GM21360 (cell line): ENCODE measurements around the gene CFAP74.

ENCODE experiments used
- ATAC-seq: cut with Tn5 transposase; IDR thresholded peaks from one replicate; pipeline ENCODE4 v1.9.1; 2021; ENCODE audit warnings: mild to moderate bottlenecking, moderate library complexity; ENCODE audit not compliant: unreplicated experiment

Gene CFAP74

GRCh38 chr1:2019571-2020309 lies 16.2 kb upstream of the CFAP74 start:
- ATAC-seq: no peak

- ATAC-seq: no peak
These were observed 15.6 kb upstream of the CFAP74 start, which contains the start of gene GABRD for GRCh38 chr1:2019172-2019543. Gene GABRD (plus strand): TSS chr1:2019345. CDS start chr1:2019424, 79 bp downstream.

GRCh38 chr1:2018217-2019171 lies 14.9 kb upstream of the CFAP74 start:
- no peak for ATAC-seq

GRCh38 chr1:2016123-2016522 lies 12.5 kb upstream of the CFAP74 start:
- ATAC-seq: no peak

GRCh38 chr1:2014741-2015735 lies 11.5 kb upstream of the CFAP74 start:
- no peak for ATAC-seq

GRCh38 chr1:2014181-2014580 lies 10.6 kb upstream of the CFAP74 start:
- no peak for ATAC-seq

- no peak for ATAC-seq
These were observed 5.8 kb upstream of the CFAP74 start for GRCh38 chr1:2009101-2010053.

GRCh38 chr1:2004856-2005255 lies 1.3 kb upstream of the CFAP74 start:
- ATAC-seq: no peak

GRCh38 chr1:2001773-2002411 lies 1.7 kb downstream of the CFAP74 start:
- no peak for ATAC-seq

- ATAC-seq: no peak
These were observed 2.7 kb downstream of the CFAP74 start for GRCh38 chr1:2000850-2001249.

- ATAC-seq: no peak
These were observed 3.2 kb downstream of the CFAP74 start for GRCh38 chr1:2000432-2000831.

GRCh38 chr1:1997576-1997975 lies 6.0 kb downstream of the CFAP74 start:
- no peak for ATAC-seq

- no peak for ATAC-seq
These were observed 7.4 kb downstream of the CFAP74 start for GRCh38 chr1:1996207-1996651.

GRCh38 chr1:1994536-1994935 lies 9.1 kb downstream of the CFAP74 start:
- ATAC-seq: no peak

GRCh38 chr1:1990222-1990621 lies 13.4 kb downstream of the CFAP74 start:
- no peak for ATAC-seq

GRCh38 chr1:1989789-1990188 lies 13.8 kb downstream of the CFAP74 start:
- ATAC-seq: no peak

- no peak for ATAC-seq
These were observed 14.5 kb downstream of the CFAP74 start for GRCh38 chr1:1989102-1989542.

- no peak for ATAC-seq
These were observed 15.3 kb downstream of the CFAP74 start for GRCh38 chr1:1988061-1988945.
